GM23338 (cell line): ENCODE results near the gene FURIN. TPM values are rescaled to one million over a fixed set of nuclear protein-coding genes. Genes with fewer than 3 reads are reported as not detected.

Experiments used
- ATAC-seq: fragments of 200-7000 bp; cut with Tn5 transposase; 3 replicates; pipeline ENCODE4 v1.9.1; 2020
- DNase-seq: peaks from one replicate; pipeline ENCODE4 v3.0.0-alpha.2; 2015; ENCODE audit warnings: low spot score
- H2AFZ ChIP-seq: fragments of 200-600 bp; sonication (generic); 2 replicates; pipeline ENCODE4 v1.8.0; 2016; ENCODE audit warnings: antibody characterized with exemption, mild to moderate bottlenecking, moderate library complexity
- H3F3A ChIP-seq: fragments of 200-600 bp; sonication (generic); replicated peaks from 2 replicates; pipeline ENCODE4 v1.8.0; 2017; ENCODE audit warnings: antibody characterized with exemption, mixed run types, low read depth
- H3K27ac ChIP-seq: fragments of 200-600 bp; sonication (generic); 2 replicates; pipeline ENCODE4 v1.6.1; 2016; ENCODE audit warnings: low read depth
- H3K27me3 ChIP-seq: fragments of 200-600 bp; sonication (generic); 2 replicates; pipeline ENCODE4 v1.8.0; 2016; ENCODE audit warnings: mild to moderate bottlenecking, mixed run types, moderate library complexity; ENCODE audit not compliant: insufficient read depth
- H3K36me3 ChIP-seq: fragments of 200-600 bp; sonication (generic); 2 replicates; pipeline ENCODE4 v1.8.0; 2016; ENCODE audit warnings: mild to moderate bottlenecking; ENCODE audit not compliant: insufficient read depth
- H3K4me1 ChIP-seq: fragments of 200-600 bp; sonication (generic); 2 replicates; pipeline ENCODE4 v1.8.0; 2016; ENCODE audit warnings: mild to moderate bottlenecking, moderate library complexity; ENCODE audit not compliant: insufficient read depth
- H3K4me2 ChIP-seq: fragments of 200-600 bp; sonication (generic); 2 replicates; pipeline ENCODE4 v1.7.1; 2017; ENCODE audit warnings: mixed run types
- H3K4me3 ChIP-seq: fragments of 200-600 bp; sonication (generic); 2 replicates; pipeline ENCODE4 v1.6.1; 2016; ENCODE audit warnings: mixed run types
- H3K79me2 ChIP-seq: fragments of 200-600 bp; sonication (generic); replicated peaks from 2 replicates; pipeline ENCODE4 v1.8.0; 2017; ENCODE audit warnings: mild to moderate bottlenecking; ENCODE audit not compliant: insufficient read depth
- H3K9me2 ChIP-seq: fragments of 200-600 bp; sonication (generic); 2 replicates; pipeline ENCODE4 v1.8.0; 2017; ENCODE audit not compliant: insufficient read depth
- H4K20me1 ChIP-seq: fragments of 200-600 bp; sonication (generic); replicated peaks from 2 replicates; pipeline ENCODE4 v1.8.0; 2017; ENCODE audit warnings: mild to moderate bottlenecking; ENCODE audit not compliant: insufficient read depth
- H3K27ac Mint-ChIP-seq: 2 replicates; pipeline ENCODE4 v1.8.0; 2020; ENCODE audit warnings: inconsistent platforms, mild to moderate bottlenecking, moderate library complexity, mixed read lengths
- H3K27me3 Mint-ChIP-seq: 3 replicates; pipeline ENCODE4 v1.8.0; 2022; ENCODE audit warnings: low read depth, mild to moderate bottlenecking, moderate library complexity, mixed read lengths, inconsistent platforms; ENCODE audit not compliant: insufficient read depth, poor library complexity
- H3K36me3 Mint-ChIP-seq: 3 replicates; pipeline ENCODE4 v1.8.0; 2021; ENCODE audit warnings: low read depth, mild to moderate bottlenecking, inconsistent platforms, moderate library complexity, mixed read lengths
- H3K4me1 Mint-ChIP-seq: 3 replicates; pipeline ENCODE4 v1.8.0; 2020; ENCODE audit warnings: mild to moderate bottlenecking, inconsistent platforms, mixed read lengths
- H3K4me3 Mint-ChIP-seq: 3 replicates; pipeline ENCODE4 v1.8.0; 2021; ENCODE audit warnings: moderate library complexity, mild to moderate bottlenecking, inconsistent platforms, mixed read lengths
- H3K9me3 Mint-ChIP-seq: 3 replicates; pipeline ENCODE4 v1.8.0; 2020; ENCODE audit warnings: moderate library complexity, mild to moderate bottlenecking, inconsistent platforms, mixed read lengths
- EZH2 ChIP-seq: fragments of 200-600 bp; sonication (generic); IDR thresholded peaks from one replicate; pipeline ENCODE4 v1.8.0; 2017; ENCODE audit warnings: antibody characterized with exemption, mild to moderate bottlenecking, low read depth; ENCODE audit not compliant: unreplicated experiment
- ZNF114 ChIP-seq: fragments of 250-450 bp; sonication (Bioruptor Pico); IDR thresholded peaks from 2 replicates; pipeline ENCODE4 v1.5.0; 2020; ENCODE audit warnings: mild to moderate bottlenecking, moderate library complexity
- ZNF331 ChIP-seq: fragments of 250-450 bp; sonication (Bioruptor Pico); IDR thresholded peaks from 2 replicates; pipeline ENCODE4 v1.5.0; 2020; ENCODE audit warnings: low read depth, mild to moderate bottlenecking, moderate library complexity
- polyA plus RNA-seq: library from polyadenylated mRNA; unstranded; fragments of >200 nt; fragmentation: Nextera tagmentation; extraction: Ambion mirVana; gene quantifications from 2 replicates; pipeline ENCODE4 v1.2.1, GENCODE V29; 2016
- total RNA-seq: library from RNA; depleted of rRNA; stranded (reverse); fragments of >200 nt; shearing (Covaris generic); gene quantifications from 2 replicates; pipeline ENCODE4 v1.2.3, GENCODE V29; 2014
- TF ChIP-seq, protein P1 (sequence below), 2 experiments: fragments of 200-600 bp in 1 of 2; sonication (generic) in 1 of 2; conservative IDR thresholded peaks; 2 replicates each; pipeline versions ENCODE4 v1.5.1 to v1.6.1; 2016 to 2017; ENCODE audit warnings: antibody characterized with exemption in 2 of 2, low read depth in 2 of 2, mild to moderate bottlenecking in 2 of 2, moderate library complexity in 1 of 2
- TF ChIP-seq, protein P2 (sequence below): fragments of 250-450 bp; sonication (Bioruptor Pico); IDR thresholded peaks from 2 replicates; pipeline ENCODE4 v1.5.0; 2020; ENCODE audit warnings: mild to moderate bottlenecking, moderate library complexity

Gene FURIN
- total and polyA plus RNA-seq, 2 experiments from 2014 or later, result 6.3 to 20.9 TPM

DNA sequence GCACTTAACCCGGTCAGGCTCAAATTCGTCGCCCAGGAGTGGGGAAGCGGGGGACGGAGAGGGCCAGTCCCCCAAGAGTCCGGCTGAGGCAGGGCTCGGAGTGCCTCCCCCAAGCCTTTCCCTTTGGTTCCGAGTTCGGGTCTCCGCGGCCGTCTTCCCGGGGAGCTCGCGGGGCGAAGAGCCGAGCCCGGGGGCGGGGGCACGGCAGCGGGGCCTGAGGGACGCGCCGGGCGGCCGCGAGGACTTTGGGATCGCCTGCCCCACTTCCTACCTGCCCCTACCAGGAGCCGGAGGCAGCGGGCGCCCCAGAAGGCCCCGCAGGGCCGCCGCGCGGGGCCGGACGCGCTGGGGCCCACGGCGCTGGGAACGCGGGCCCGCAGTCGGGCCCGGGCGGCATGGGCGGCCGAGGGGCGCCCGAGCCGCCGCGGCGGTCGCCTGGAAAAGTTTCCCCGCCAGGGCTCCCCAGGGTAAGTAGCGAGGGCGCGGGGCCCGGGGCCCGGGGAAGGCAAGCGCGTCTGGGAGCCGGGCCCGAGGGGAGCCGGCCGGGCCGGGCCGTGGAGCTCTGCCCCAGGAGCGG lies 2.8 kb downstream of the FURIN start (continued):
- TF ChIP-seq, protein P1, sequence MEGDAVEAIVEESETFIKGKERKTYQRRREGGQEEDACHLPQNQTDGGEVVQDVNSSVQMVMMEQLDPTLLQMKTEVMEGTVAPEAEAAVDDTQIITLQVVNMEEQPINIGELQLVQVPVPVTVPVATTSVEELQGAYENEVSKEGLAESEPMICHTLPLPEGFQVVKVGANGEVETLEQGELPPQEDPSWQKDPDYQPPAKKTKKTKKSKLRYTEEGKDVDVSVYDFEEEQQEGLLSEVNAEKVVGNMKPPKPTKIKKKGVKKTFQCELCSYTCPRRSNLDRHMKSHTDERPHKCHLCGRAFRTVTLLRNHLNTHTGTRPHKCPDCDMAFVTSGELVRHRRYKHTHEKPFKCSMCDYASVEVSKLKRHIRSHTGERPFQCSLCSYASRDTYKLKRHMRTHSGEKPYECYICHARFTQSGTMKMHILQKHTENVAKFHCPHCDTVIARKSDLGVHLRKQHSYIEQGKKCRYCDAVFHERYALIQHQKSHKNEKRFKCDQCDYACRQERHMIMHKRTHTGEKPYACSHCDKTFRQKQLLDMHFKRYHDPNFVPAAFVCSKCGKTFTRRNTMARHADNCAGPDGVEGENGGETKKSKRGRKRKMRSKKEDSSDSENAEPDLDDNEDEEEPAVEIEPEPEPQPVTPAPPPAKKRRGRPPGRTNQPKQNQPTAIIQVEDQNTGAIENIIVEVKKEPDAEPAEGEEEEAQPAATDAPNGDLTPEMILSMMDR (conservative IDR thresholded peaks at IDR 0.05; ENCODE audit: low read depth in 2 of 2), result no peak

DNA sequence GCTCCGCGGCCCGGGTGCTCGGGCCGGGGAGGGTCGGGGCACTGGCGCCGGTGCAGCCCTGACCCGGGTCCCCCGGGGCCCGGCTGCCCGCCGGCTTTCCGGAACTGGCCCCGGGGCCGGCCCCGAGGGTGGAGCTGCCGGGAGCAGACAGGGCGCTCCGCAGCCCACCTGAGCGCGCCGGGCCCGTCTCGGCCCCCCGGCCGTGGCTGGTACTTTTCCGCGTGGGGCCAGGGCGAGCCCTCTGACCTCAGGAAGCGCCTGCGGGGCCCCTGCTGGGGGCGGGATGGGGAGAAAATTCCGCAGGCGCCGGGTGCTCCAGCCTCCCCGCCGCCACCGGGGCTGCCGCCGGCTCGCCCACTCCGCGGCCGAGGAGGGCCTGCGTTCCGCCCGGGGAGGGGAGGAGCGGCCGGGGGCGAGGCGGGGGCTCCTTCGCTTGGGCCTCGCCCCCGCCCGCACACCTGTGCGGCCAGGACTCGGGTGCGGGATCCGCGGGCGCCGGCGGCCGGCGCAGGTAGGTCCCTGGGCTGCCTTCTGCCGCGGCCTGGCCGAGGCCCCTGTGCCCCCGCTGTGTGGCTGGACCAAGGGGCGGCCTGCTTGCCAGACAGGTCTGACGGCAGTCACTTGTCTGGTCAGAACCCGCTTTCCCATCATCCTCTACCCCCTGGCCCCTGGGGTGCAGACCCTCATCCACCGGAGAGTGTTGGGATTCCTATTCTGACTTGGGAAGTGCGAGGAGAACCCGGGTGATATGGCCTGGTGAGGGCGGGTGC lies 3.5 kb downstream of the FURIN start:
- Mint-ChIP-seq H3K36me3 (peaks cover 5% of the 10 kb centered on the region), H3K4me1 (peaks cover 59% of the 10 kb centered on the region), H3K9me3 (no peaks in the 10 kb centered on the region), H3K4me3 (peak overlapping the region; percentile 72), H3K27me3 (peaks cover 11% of the 10 kb centered on the region), H3K27ac (no peak overlapping the region)
- Histone ChIP-seq H3K27me3 (no peaks in the 10 kb centered on the region), H3K9me2 (no peaks in the 10 kb centered on the region), H3K4me1 (peaks cover 55% of the 10 kb centered on the region), H3K36me3 (no peaks in the 10 kb centered on the region; the same call in 1 of the 2 replicates), H3K79me2 (peaks cover 22% of the 10 kb centered on the region), H3K27ac (0 out of 2 replicates have a peak overlapping the region, but pooled peaks have one; percentile 23), H3K4me2 (peak overlapping the region; percentile 84), H3F3A (peaks cover 22% of the 10 kb centered on the region), H4K20me1 (no peaks in the 10 kb centered on the region), H3K4me3 (peak overlapping the region; percentile 76), H2AFZ (peak overlapping the region; percentile 83; the same call in 1 of the 2 replicates)
- ATAC-seq, result peak; percentile 19
- peak; percentile 58 for DNase-seq
- TF ChIP-seq ZNF331 (CRISPR knock-in tag) (no peak), EZH2 (no peak), ZNF114 (CRISPR knock-in tag) (no peak)
- TF ChIP-seq, protein P1 (conservative IDR thresholded peaks at IDR 0.05; ENCODE audit: low read depth in 2 of 2), result no peak
- TF ChIP-seq, protein P2, sequence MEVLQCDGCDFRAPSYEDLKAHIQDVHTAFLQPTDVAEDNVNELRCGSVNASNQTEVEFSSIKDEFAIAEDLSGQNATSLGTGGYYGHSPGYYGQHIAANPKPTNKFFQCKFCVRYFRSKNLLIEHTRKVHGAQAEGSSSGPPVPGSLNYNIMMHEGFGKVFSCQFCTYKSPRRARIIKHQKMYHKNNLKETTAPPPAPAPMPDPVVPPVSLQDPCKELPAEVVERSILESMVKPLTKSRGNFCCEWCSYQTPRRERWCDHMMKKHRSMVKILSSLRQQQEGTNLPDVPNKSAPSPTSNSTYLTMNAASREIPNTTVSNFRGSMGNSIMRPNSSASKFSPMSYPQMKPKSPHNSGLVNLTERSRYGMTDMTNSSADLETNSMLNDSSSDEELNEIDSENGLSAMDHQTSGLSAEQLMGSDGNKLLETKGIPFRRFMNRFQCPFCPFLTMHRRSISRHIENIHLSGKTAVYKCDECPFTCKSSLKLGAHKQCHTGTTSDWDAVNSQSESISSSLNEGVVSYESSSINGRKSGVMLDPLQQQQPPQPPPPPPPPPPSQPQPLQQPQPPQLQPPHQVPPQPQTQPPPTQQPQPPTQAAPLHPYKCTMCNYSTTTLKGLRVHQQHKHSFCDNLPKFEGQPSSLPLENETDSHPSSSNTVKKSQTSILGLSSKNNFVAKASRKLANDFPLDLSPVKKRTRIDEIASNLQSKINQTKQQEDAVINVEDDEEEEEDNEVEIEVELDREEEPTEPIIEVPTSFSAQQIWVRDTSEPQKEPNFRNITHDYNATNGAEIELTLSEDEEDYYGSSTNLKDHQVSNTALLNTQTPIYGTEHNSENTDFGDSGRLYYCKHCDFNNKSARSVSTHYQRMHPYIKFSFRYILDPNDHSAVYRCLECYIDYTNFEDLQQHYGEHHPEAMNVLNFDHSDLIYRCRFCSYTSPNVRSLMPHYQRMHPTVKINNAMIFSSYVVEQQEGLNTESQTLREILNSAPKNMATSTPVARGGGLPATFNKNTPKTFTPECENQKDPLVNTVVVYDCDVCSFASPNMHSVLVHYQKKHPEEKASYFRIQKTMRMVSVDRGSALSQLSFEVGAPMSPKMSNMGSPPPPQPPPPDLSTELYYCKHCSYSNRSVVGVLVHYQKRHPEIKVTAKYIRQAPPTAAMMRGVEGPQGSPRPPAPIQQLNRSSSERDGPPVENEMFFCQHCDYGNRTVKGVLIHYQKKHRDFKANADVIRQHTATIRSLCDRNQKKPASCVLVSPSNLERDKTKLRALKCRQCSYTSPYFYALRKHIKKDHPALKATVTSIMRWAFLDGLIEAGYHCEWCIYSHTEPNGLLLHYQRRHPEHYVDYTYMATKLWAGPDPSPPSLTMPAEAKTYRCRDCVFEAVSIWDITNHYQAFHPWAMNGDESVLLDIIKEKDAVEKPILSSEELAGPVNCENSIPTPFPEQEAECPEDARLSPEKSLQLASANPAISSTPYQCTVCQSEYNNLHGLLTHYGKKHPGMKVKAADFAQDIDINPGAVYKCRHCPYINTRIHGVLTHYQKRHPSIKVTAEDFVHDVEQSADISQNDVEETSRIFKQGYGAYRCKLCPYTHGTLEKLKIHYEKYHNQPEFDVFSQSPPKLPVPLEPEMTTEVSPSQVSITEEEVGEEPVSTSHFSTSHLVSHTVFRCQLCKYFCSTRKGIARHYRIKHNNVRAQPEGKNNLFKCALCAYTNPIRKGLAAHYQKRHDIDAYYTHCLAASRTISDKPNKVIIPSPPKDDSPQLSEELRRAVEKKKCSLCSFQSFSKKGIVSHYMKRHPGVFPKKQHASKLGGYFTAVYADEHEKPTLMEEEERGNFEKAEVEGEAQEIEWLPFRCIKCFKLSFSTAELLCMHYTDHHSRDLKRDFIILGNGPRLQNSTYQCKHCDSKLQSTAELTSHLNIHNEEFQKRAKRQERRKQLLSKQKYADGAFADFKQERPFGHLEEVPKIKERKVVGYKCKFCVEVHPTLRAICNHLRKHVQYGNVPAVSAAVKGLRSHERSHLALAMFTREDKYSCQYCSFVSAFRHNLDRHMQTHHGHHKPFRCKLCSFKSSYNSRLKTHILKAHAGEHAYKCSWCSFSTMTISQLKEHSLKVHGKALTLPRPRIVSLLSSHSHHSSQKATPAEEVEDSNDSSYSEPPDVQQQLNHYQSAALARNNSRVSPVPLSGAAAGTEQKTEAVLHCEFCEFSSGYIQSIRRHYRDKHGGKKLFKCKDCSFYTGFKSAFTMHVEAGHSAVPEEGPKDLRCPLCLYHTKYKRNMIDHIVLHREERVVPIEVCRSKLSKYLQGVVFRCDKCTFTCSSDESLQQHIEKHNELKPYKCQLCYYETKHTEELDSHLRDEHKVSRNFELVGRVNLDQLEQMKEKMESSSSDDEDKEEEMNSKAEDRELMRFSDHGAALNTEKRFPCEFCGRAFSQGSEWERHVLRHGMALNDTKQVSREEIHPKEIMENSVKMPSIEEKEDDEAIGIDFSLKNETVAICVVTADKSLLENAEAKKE (CRISPR knock-in tag), result no peak
